Activated T-cell treated with anti-CD3 and anti-CD28 coated beads, Interleukin-2, amount 50 U/mL, for 24 hours (primary cell): ENCODE data around the gene RPS19BP1.

ENCODE experiments used
- DNase-seq: peaks from one replicate; pipeline ENCODE4 v3.0.0-alpha.2; 2020
- H3K27ac Mint-ChIP-seq: 2 replicates; pipeline ENCODE4 v1.8.0; 2020; ENCODE audit warnings: mild to moderate bottlenecking, mixed read lengths
- H3K27me3 Mint-ChIP-seq: 2 replicates; pipeline ENCODE4 v1.8.0; 2020; ENCODE audit warnings: mixed read lengths
- H3K36me3 Mint-ChIP-seq: 2 replicates; pipeline ENCODE4 v1.8.0; 2020; ENCODE audit warnings: low read depth, mixed read lengths
- H3K4me1 Mint-ChIP-seq: 2 replicates; pipeline ENCODE4 v1.8.0; 2020; ENCODE audit warnings: low read depth, mixed read lengths
- H3K4me3 Mint-ChIP-seq: 2 replicates; pipeline ENCODE4 v1.8.0; 2020; ENCODE audit warnings: mild to moderate bottlenecking, moderate library complexity, mixed read lengths
- H3K9me3 Mint-ChIP-seq: 2 replicates; pipeline ENCODE4 v1.8.0; 2020; ENCODE audit warnings: mixed read lengths

RPS19BP1 gene

GRCh38 chr22:39487826-39488520 lies 44.6 kb downstream of the RPS19BP1 start:
- no peak for DNase-seq
- H3K27ac Mint-ChIP-seq: no peak overlapping the region
- no peaks in the 10 kb centered on the region for H3K9me3 Mint-ChIP-seq
- no peaks in the 10 kb centered on the region for H3K36me3 Mint-ChIP-seq
- no peaks in the 10 kb centered on the region for H3K27me3 Mint-ChIP-seq
- H3K4me3 Mint-ChIP-seq: no peak overlapping the region
- peaks cover 7% of the 10 kb centered on the region for H3K4me1 Mint-ChIP-seq

DNA sequence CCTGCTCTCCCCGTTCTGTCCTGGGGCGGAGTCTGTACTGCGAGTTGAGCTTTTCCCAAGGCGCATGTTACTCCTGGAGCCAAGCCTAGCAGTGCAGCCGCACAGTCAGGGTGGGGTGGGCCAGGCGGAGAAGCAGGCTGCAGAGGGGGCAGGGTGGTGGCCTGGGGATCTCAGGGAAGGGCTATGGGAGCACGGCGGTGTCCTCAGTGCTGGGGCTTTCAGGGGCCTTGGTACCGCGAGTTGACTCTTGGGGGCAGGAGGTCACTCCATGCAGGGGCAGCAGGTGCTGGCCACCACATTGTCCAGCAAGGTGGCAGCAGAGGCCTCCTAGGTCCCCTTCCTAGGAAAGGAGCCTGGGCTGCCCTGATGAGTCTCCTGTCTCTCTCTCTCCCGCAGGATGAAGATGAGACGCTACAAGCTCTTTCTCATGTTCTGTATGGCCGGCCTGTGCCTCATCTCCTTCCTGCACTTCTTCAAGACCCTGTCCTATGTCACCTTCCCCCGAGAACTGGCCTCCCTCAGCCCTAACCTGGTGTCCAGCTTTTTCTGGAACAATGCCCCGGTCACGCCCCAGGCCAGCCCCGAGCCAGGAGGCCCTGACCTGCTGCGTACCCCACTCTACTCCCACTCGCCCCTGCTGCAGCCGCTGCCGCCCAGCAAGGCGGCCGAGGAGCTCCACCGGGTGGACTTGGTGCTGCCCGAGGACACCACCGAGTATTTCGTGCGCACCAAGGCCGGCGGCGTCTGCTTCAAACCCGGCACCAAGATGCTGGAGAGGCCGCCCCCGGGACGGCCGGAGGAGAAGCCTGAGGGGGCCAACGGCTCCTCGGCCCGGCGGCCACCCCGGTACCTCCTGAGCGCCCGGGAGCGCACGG lies 45.4 kb downstream of the RPS19BP1 start:
- H3K9me3 Mint-ChIP-seq: no peaks in the 10 kb centered on the region
- no peaks in the 10 kb centered on the region for H3K27me3 Mint-ChIP-seq
- no peak overlapping the region for H3K4me3 Mint-ChIP-seq
- DNase-seq: no peak
- no peaks in the 10 kb centered on the region for H3K36me3 Mint-ChIP-seq
- no peak overlapping the region for H3K27ac Mint-ChIP-seq
- peaks cover 7% of the 10 kb centered on the region for H3K4me1 Mint-ChIP-seq

DNA sequence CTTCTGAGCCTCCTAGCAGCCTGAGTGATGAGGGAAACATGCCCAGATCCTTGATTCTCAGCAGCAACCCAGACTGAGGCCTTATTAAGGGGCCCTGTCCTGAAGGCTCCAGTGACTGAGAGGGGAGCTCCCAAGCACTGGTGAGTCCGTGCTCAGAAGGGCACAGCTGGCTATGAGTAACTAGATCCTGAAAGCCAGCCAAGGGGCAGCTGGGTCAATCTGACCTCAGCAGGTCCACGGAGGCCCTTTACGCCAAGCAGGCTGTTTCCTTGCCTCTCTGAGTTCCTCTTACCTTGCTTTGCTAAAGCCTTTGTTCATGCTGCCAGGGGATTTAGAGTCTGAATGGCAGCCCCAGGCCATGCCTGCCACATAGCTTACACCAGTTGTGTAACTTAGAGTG lies 49.8 kb downstream of the RPS19BP1 start:
- Mint-ChIP-seq H3K36me3 (no peaks in the 10 kb centered on the region), H3K27me3 (no peaks in the 10 kb centered on the region), H3K9me3 (no peaks in the 10 kb centered on the region), H3K4me3 (no peak overlapping the region), H3K4me1 (no peaks in the 10 kb centered on the region), H3K27ac (no peak overlapping the region)
- no peak for DNase-seq

DNA sequence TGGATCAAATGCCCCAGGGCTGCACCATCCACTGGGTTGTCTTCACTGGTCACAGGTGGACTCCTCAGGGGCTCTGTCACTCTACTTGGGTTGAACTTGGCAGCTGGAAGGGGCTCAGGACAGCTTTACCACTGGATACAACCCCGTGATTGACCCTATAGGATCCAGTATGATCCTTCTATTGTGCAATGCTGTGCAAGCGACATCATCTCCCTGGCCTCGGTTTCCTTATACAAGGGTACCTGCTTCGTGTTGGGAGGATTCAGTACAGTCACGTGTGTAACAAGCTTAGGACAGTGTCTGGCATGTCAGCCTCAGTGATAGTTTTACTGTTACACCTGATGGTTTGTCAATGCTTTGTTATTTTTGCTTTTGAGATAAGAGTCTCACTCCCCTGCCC lies 51.0 kb downstream of the RPS19BP1 start:
- Mint-ChIP-seq H3K27me3 (no peaks in the 10 kb centered on the region), H3K4me3 (no peak overlapping the region), H3K27ac (no peak overlapping the region), H3K4me1 (no peaks in the 10 kb centered on the region), H3K36me3 (no peaks in the 10 kb centered on the region), H3K9me3 (no peaks in the 10 kb centered on the region)
- DNase-seq: no peak

GRCh38 chr22:39481054-39481453 lies 51.5 kb downstream of the RPS19BP1 start:
- no peak overlapping the region for H3K27ac Mint-ChIP-seq
- no peaks in the 10 kb centered on the region for H3K9me3 Mint-ChIP-seq
- no peaks in the 10 kb centered on the region for H3K36me3 Mint-ChIP-seq
- H3K4me3 Mint-ChIP-seq: no peak overlapping the region
- no peaks in the 10 kb centered on the region for H3K27me3 Mint-ChIP-seq
- no peak for DNase-seq
- no peaks in the 10 kb centered on the region for H3K4me1 Mint-ChIP-seq

DNA sequence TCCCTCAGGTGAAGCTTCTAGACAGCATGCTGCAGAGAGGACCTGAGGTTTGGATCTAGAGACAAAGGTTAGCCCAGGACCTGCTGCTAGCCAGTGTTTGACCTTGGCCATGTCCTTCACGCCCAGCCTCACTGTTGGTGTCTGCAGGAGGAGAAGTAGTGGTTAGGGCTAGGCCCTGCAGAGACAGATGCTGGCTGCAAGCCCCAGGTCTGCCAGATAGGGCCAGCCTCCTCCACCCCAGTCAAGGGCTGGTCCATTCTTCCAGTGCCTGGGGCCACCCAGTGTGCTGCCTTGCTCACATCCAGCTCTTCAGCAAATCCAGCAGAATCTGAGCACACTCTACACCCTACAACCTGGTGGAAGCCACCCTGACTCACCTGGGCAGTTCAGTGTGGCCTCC lies 52.0 kb downstream of the RPS19BP1 start:
- no peak for DNase-seq
- Mint-ChIP-seq H3K36me3 (no peaks in the 10 kb centered on the region), H3K4me3 (no peak overlapping the region), H3K27me3 (no peaks in the 10 kb centered on the region), H3K27ac (no peak overlapping the region), H3K4me1 (no peaks in the 10 kb centered on the region), H3K9me3 (no peaks in the 10 kb centered on the region)

- Mint-ChIP-seq H3K4me3 (no peak overlapping the region), H3K36me3 (no peaks in the 10 kb centered on the region), H3K27ac (no peak overlapping the region), H3K4me1 (no peaks in the 10 kb centered on the region), H3K9me3 (no peaks in the 10 kb centered on the region), H3K27me3 (no peaks in the 10 kb centered on the region)
- no peak for DNase-seq
These were observed 53.3 kb downstream of the RPS19BP1 start for GRCh38 chr22:39479254-39479653.
